ENCODE results near the gene OSBPL10. TPM values are rescaled to one million over a fixed set of nuclear protein-coding genes. Genes with fewer than 3 reads are reported as not detected.

OSBPL10 gene
- total RNA-seq, 2 donors from 2014 or later: 4.2 to 8.2 TPM

DNA sequence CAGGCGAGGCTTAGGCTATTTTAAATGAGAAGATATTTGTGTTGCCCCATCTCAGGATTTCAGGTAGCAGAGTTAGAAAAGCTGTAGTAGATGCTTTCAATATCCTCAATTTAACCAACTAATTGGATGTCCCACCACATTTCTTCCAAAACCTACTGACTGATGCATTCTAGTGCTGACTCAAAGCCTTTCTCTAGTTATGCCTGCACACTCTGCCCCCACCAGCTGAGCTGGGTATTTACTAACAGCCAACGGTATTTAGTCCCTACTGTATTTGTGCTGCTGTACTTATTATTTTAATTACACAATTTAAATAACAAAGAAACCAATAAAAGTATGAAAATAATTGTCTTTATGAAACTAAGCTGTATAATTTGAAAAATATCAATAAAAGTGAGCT is 139.5 kb downstream of the OSBPL10 start:
- no peak for DNase-seq (ENCODE audit: low spot score)
- H3K4me3 ChIP-seq: no peak overlapping the region
- no peak overlapping the region for H3K27ac ChIP-seq
- no peaks in the 10 kb centered on the region for H3K36me3 ChIP-seq
- TF ChIP-seq, protein P1, sequence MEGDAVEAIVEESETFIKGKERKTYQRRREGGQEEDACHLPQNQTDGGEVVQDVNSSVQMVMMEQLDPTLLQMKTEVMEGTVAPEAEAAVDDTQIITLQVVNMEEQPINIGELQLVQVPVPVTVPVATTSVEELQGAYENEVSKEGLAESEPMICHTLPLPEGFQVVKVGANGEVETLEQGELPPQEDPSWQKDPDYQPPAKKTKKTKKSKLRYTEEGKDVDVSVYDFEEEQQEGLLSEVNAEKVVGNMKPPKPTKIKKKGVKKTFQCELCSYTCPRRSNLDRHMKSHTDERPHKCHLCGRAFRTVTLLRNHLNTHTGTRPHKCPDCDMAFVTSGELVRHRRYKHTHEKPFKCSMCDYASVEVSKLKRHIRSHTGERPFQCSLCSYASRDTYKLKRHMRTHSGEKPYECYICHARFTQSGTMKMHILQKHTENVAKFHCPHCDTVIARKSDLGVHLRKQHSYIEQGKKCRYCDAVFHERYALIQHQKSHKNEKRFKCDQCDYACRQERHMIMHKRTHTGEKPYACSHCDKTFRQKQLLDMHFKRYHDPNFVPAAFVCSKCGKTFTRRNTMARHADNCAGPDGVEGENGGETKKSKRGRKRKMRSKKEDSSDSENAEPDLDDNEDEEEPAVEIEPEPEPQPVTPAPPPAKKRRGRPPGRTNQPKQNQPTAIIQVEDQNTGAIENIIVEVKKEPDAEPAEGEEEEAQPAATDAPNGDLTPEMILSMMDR (IDR thresholded peaks at IDR 0.05): no peak
- H3K4me1 ChIP-seq: no peaks in the 10 kb centered on the region
- no peaks in the 10 kb centered on the region for H3K27me3 ChIP-seq
- no peaks in the 10 kb centered on the region for H3K9me3 ChIP-seq

DNA sequence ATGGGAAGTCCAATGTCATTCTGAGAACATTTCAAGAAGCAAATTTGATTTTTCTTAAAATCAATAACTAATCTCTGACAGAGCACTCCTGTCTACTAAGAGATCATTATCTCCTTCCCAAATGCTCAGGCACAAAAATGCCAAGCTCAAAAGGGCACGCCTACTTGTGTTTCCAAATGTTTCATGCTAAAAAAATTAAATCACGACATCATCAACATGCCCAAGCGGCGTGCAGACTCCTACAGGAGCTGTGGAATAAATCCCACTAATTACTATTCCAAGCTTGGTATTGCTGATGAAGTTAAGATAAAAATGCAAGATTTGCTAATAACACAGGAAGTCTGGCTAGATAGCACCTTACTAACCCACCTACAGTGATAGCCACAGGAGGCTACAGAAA is 140.8 kb downstream of the OSBPL10 start:
- H3K4me3 ChIP-seq: no peak overlapping the region
- no peaks in the 10 kb centered on the region for H3K36me3 ChIP-seq
- no peak overlapping the region for H3K27ac ChIP-seq
- H3K9me3 ChIP-seq: no peaks in the 10 kb centered on the region
- H3K4me1 ChIP-seq: no peaks in the 10 kb centered on the region
- DNase-seq (ENCODE audit: low spot score): no peak
- TF ChIP-seq, protein P1 (IDR thresholded peaks at IDR 0.05): no peak
- no peaks in the 10 kb centered on the region for H3K27me3 ChIP-seq

DNA sequence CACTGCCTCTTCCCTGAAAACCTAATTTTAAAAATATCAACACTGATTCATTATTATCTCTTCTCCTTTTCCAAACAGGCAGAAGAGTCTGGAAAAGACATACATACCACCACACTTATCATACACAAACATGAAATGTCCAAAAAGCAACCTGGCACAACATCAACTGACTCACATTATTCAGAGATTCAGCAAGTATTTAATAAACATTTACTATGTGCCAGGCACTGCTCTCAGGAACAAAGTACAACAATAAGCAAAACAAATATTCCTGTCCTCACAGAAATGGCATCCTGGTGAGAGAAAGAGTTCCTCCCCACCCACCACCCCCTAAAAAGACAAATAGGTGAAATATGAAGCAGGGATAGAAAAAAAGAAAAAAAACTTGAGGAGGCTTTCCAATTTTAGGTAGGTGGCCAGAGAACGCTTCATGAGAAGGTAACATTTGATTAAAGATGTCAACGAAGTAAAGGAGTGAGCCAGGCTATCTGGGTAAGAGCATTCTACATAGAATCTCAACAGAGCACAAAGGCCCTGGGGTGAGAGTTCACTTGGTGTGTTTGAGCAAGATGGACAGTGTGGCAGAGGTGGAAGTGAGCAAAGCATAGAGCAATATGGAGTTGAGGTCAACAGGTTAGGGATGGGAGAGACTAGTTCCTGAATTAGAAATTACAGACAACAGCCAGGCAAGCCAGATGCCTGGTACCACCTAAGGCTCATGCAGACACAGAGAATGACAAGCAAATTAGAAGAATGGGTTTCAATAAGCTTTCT is 141.7 kb downstream of the OSBPL10 start:
- TF ChIP-seq, protein P1 (IDR thresholded peaks at IDR 0.05): no peak
- H3K27me3 ChIP-seq: no peaks in the 10 kb centered on the region
- H3K4me1 ChIP-seq: no peaks in the 10 kb centered on the region
- no peaks in the 10 kb centered on the region for H3K9me3 ChIP-seq
- no peak for DNase-seq (ENCODE audit: low spot score)
- H3K4me3 ChIP-seq: no peak overlapping the region
- no peaks in the 10 kb centered on the region for H3K36me3 ChIP-seq
- no peak overlapping the region for H3K27ac ChIP-seq

DNA sequence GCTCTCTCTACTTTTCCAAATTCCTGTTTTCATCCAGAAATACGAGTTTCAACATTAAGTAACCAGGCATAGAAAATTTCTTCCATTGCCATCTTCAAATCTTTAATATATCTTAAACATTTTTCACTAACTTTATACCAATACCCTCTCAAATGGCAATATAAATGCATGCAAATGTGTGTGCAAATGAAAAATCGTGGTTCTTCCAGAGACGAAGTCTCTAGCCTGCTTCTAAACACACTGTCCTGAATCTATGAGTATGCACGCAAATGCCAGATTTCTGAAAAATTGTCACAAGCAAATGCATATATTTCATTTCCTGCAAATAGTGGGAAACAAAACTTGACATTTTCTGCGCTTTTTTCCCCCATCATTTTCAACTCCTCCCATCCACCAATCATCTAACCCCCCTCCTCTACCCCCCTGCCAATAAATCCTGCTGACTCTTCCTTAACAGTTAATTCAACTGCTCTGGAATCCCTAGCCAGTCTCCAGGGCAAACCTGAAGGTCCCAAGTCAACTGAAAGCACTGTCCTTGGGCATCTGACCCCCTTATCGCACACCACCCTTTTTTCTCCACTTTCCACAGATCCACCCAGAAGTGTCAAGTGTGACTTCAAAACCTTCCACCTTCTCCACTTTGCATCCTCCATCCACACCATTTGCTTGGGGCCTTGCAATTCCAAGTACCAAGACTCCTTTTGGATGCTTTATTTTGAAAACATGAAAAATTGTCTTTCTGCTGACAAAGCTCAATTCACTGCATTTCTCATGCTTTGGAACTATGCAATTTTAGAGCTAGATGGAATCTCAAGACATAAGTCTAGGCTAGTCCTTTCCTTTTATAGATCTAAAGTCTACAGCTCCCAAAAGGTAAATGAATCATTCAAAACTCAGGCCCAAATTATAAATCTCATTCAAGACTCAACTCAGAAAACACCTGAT is 144.7 kb downstream of the OSBPL10 start:
- Histone ChIP-seq H3K27me3 (no peaks in the 10 kb centered on the region), H3K4me3 (no peak overlapping the region)

DNA sequence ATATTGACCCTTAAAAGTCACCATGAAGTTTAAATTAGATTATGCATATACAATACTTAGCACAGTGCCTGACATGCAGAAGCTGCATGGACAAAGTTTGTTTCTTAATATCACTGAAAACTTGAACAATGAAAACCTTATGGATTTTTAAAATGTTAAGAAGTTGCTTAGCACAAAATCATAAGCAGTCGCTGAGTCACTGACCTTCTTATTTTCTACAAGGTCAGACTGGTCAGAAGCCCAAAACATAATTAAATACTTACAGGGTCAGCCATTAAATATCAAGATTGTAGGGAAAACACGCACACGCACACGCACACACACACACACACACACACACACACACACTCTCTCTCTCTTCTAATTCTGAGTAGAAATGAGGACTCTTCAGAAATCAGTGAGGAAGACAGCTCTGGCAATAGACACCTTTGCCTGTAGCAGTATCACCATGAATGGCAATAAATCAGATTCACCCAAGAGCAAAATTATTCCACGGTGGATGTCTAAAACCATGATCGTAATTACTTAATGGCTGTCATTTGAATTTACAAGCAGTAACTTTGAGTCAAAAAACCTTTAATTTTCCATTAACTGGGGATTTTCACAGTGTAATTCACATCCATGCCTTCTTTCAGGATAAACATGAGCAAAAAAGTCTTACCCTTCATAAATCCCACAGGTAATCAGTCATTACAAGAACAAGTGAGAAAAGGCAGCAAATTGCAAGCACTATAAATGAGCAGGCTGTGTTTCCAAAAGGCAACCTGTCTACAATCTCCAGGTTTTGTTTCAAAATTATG is 147.5 kb downstream of the OSBPL10 start:
- no peak for DNase-seq (ENCODE audit: low spot score)
- Histone ChIP-seq H3K27ac (no peak overlapping the region), H3K9me3 (no peaks in the 10 kb centered on the region), H3K27me3 (no peaks in the 10 kb centered on the region), H3K4me1 (no peaks in the 10 kb centered on the region), H3K36me3 (no peaks in the 10 kb centered on the region), H3K4me3 (no peak overlapping the region)
- TF ChIP-seq, protein P1 (IDR thresholded peaks at IDR 0.05): no peak

More for the DNA sequence above, 144.7 kb downstream of the OSBPL10 start:
- H3K36me3 ChIP-seq: no peaks in the 10 kb centered on the region
- no peak overlapping the region for H3K27ac ChIP-seq
- no peak for DNase-seq (ENCODE audit: low spot score)
- TF ChIP-seq, protein P1 (IDR thresholded peaks at IDR 0.05): no peak
- no peaks in the 10 kb centered on the region for H3K9me3 ChIP-seq
- no peaks in the 10 kb centered on the region for H3K4me1 ChIP-seq

Data from right atrium auricular region (tissue), 2 donors.